ENCODE measurements around the gene ZPR1. TPM values are rescaled to one million over a fixed set of nuclear protein-coding genes. Genes with fewer than 3 reads are reported as not detected.

Gene ZPR1
- total and polyA plus RNA-seq, 11 donors: 6.2 to 59.4 (median 27.1) TPM

GRCh38 chr11:116791813-116792143, 4.0 kb upstream of the ZPR1 start, which contains the start of gene APOA5:
TSS of gene APOA5 (minus strand) at chr11:116791879. CDS start at chr11:116791860, 19 bp downstream.
- Histone ChIP-seq H3K36me3 (peaks cover 0 to 2% (median 0%) of the 10 kb centered on the region in 9 donors), H3K27me3 (no peaks in the 10 kb centered on the region), H3K4me1 (peaks cover 0 to 26% (median 12%) of the 10 kb centered on the region in 12 donors), H3K4me3 (peak within 1 kb of the TSS in 6 of 12 donors; percentile 2 to 29 (median 20)), H3K27ac (no peak within 1 kb of the TSS), H3K9me3 (no peaks in the 10 kb centered on the region)
- 88 to 92% (median 89%) methylated on average over 3 to 7 of the region's 7 CpGs for WGBS, 4 donors
- TF ChIP-seq CTCF (IDR thresholded peaks at IDR 0.05): no peak
- DNase-seq: no peak
- intact Hi-C loops (cut with DNase I): loop anchor here (1.0 to 10.0 kb wide), 18 partner anchors 41 to 436 kb away; partner anchors contain the start of gene APOA1 (in 4 of the 10)
- no peak for ATAC-seq

- Histone ChIP-seq H3K9me3 (no peaks in the 10 kb centered on the region), H3K36me3 (peaks cover 0 to 7% (median 4%) of the 10 kb centered on the region in 9 donors), H3K4me1 (peaks cover 0 to 31% (median 16%) of the 10 kb centered on the region in 12 donors), H3K27ac (no peak overlapping the region), H3K4me3 (peak overlapping the region in 6 of 12 donors; percentile 2 to 29 (median 20)), H3K27me3 (no peaks in the 10 kb centered on the region)
- DNase-seq (peak; percentile 78 to 91 (median 83)), ATAC-seq (peak; percentile 68 to 76 (median 76))
- 25 to 28% (median 26%) methylated on average over 29 to 31 of the region's 31 CpGs for WGBS, 4 donors
- intact Hi-C loops (cut with DNase I): loop anchor here (1.0 to 10.0 kb wide), 16 partner anchors 41 to 436 kb away; partner anchors contain the start of gene APOA1 (in 4 of the 10)
- TF ChIP-seq CTCF (IDR thresholded peaks at IDR 0.05) (peak; percentile 87 to 97 (median 92)), POLR2A (IDR thresholded peaks at IDR 0.05) (no peak)
These were observed 3.4 kb upstream of the ZPR1 start for GRCh38 chr11:116791002-116791812.

- TF ChIP-seq POLR2A (IDR thresholded peaks at IDR 0.05): no peak
- no peak for TF ChIP-seq CTCF (IDR thresholded peaks at IDR 0.05)
- 81 to 90% (median 88%) methylated on average over 47 to 53 of the region's 53 CpGs for WGBS, 4 donors
- H3K4me3 ChIP-seq: no peak overlapping the region
- no peaks in the 10 kb centered on the region for H3K9me3 ChIP-seq
- intact Hi-C loops (cut with DNase I): loop anchor here (1.0 to 10.0 kb wide), 16 partner anchors 42 to 437 kb away; partner anchors contain the start of gene APOA1 (in 4 of the 10)
- DNase-seq (no peak), ATAC-seq (peak in 1 of 4 donors; percentile 1)
- peaks cover 0 to 31% (median 16%) of the 10 kb centered on the region in 12 donors for H3K4me1 ChIP-seq
- H3K36me3 ChIP-seq: peaks cover 0 to 16% (median 12%) of the 10 kb centered on the region in 9 donors
- H3K27me3 ChIP-seq: no peaks in the 10 kb centered on the region
- H3K27ac ChIP-seq: no peak overlapping the region
These were observed 2.6 kb upstream of the ZPR1 start for GRCh38 chr11:116790167-116791001.
